Prostate gland (tissue), 2 donors: ENCODE measurements around the gene TSC22D3. TPM values are rescaled to one million over a fixed set of nuclear protein-coding genes. Genes with fewer than 3 reads are reported as not detected.
A peak's percentile ranks its signal among the peaks of the same experiment; 100 is the strongest.

ENCODE experiments used
- DNase-seq: peaks from one replicate; pipeline ENCODE4 v3.0.0-alpha.2; 2019; ENCODE audit warnings: low spot score
- H3K27ac ChIP-seq, 2 donors: fragments of 200-600 bp; sonication (generic); 2 replicates each; pipeline ENCODE4 v1.5.1; 2017 to 2019
- H3K27me3 ChIP-seq: fragments of 200-600 bp; sonication (generic); replicated peaks from 2 replicates; pipeline ENCODE4 v1.5.1; 2019; ENCODE audit not compliant: insufficient read depth
- H3K36me3 ChIP-seq, 2 donors: fragments of 200-600 bp; sonication (generic); 1 replicate in 1 of 2; 2 replicates in 1 of 2; pipeline versions ENCODE4 v1.5.1 to v1.8.1; 2017 to 2019
- H3K4me1 ChIP-seq: fragments of 200-600 bp; sonication (generic); replicated peaks from 2 replicates; pipeline ENCODE4 v1.5.1; 2019
- H3K4me3 ChIP-seq, 2 donors: fragments of 200-600 bp; sonication (generic); 2 replicates each; pipeline ENCODE4 v1.5.1; 2017 to 2019
- H3K9me3 ChIP-seq: fragments of 200-600 bp; sonication (generic); 2 replicates; pipeline ENCODE4 v1.5.1; 2017
- POLR2A ChIP-seq: fragments of 450-650 bp; IDR thresholded peaks from one replicate; pipeline ENCODE4 v1.6.1; 2016; ENCODE audit warnings: antibody characterized with exemption, mild to moderate bottlenecking
- POLR2AphosphoS5 ChIP-seq: sonication (generic); formaldehyde crosslinking; IDR thresholded peaks from one replicate; pipeline ENCODE4 v1.6.1; 2017; ENCODE audit warnings: antibody characterized with exemption
- WGBS: methylation state at CpG from one replicate; pipeline ENCODE4 v1.1.5; 2018; 5-methylcytosine and 5-hydroxymethylcytosine counted together
- intact Hi-C: fragments of 100-400 bp; cut with DNase I; formaldehyde crosslinking; loops from one replicate; pipeline ENCODE4 v1.14.2; 2022
- total RNA-seq, 2 donors: library from RNA; depleted of rRNA; stranded (reverse); fragments of >200 nt; gene quantifications; one replicate each; pipeline ENCODE4 v1.1.0, GENCODE V29; 2016
- TF ChIP-seq, protein P1 (sequence below), 4 experiments: fragments of 200-600 bp in 2 of 4; fragments of 450-650 bp in 2 of 4; sonication (generic) in 2 of 4; IDR thresholded peaks; 1 replicate in 3 of 4; 2 replicates in 1 of 4; pipeline ENCODE4 v1.5.1; 2016 to 2019; ENCODE audit warnings: antibody characterized with exemption in 4 of 4, mild to moderate bottlenecking in 2 of 4, moderate library complexity in 2 of 4

TSC22D3 gene
- total RNA-seq, 2 donors from 2014 or later, result 480 to 1,164 TPM

DNA sequence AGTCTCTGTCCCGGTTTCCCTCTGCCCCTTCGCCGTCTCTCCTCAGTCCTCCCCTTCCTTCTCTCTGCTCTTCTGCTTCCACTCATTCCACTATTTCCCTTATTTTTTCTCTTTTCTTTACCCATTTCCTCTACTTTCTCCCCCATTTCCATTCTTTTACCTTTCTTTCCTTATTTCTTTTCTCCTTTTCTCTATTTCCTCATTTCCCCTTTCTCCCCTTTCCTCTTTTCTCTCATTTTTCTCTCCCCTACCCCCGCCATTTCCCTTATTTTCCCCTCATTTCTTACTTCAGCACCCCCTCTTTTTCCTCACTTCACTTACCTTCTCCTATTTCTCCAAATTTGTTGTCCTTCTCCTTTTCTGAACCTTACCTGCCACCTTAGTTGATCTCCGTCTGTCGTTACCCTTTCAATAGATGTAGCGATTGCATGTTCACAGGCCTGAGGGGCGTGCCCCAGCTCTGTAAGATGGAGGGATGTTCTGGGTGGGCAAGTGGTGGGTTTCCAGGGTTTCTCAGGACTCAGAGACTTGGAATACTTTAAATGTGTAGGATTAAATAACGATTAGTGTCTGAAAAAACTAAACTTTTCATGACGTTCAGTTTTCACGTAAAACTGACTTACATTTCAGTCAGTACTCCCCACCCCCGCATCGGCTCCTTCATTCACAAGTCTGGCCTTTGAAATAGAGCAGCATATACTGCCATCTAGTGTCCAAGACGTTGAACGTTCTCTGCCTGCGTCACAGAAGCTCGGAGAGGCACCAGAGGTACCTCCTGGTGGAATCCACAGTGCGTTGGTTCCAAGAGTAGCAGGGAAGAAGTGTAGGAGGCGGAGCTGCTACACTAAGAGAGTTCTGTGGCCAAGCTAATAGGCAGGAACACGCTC lies 1.3 kb upstream of the TSC22D3 start:
- peak; percentile 86 for DNase-seq
- Histone ChIP-seq H3K27me3 (no peaks in the 10 kb centered on the region), H3K4me1 (no peaks in the 10 kb centered on the region), H3K4me3 (peak overlapping the region; percentile 38 to 47), H3K27ac (peak overlapping the region; percentile 88 to 90), H3K9me3 (no peaks in the 10 kb centered on the region), H3K36me3 (no peaks in the 10 kb centered on the region)
- intact Hi-C loops, result loop anchor here (5.0 to 10.0 kb wide), 3 partner anchors 105 to 772 kb away; partner anchors contain the start of gene MORC4
- 5% methylated on average over 20 of the region's 20 CpGs for WGBS
- no peak for TF ChIP-seq POLR2A
- peak; percentile 75 for TF ChIP-seq POLR2AphosphoS5
- TF ChIP-seq, protein P1, sequence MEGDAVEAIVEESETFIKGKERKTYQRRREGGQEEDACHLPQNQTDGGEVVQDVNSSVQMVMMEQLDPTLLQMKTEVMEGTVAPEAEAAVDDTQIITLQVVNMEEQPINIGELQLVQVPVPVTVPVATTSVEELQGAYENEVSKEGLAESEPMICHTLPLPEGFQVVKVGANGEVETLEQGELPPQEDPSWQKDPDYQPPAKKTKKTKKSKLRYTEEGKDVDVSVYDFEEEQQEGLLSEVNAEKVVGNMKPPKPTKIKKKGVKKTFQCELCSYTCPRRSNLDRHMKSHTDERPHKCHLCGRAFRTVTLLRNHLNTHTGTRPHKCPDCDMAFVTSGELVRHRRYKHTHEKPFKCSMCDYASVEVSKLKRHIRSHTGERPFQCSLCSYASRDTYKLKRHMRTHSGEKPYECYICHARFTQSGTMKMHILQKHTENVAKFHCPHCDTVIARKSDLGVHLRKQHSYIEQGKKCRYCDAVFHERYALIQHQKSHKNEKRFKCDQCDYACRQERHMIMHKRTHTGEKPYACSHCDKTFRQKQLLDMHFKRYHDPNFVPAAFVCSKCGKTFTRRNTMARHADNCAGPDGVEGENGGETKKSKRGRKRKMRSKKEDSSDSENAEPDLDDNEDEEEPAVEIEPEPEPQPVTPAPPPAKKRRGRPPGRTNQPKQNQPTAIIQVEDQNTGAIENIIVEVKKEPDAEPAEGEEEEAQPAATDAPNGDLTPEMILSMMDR (IDR thresholded peaks at IDR 0.05), result peak; percentile 51 to 91 (median 76)

DNA sequence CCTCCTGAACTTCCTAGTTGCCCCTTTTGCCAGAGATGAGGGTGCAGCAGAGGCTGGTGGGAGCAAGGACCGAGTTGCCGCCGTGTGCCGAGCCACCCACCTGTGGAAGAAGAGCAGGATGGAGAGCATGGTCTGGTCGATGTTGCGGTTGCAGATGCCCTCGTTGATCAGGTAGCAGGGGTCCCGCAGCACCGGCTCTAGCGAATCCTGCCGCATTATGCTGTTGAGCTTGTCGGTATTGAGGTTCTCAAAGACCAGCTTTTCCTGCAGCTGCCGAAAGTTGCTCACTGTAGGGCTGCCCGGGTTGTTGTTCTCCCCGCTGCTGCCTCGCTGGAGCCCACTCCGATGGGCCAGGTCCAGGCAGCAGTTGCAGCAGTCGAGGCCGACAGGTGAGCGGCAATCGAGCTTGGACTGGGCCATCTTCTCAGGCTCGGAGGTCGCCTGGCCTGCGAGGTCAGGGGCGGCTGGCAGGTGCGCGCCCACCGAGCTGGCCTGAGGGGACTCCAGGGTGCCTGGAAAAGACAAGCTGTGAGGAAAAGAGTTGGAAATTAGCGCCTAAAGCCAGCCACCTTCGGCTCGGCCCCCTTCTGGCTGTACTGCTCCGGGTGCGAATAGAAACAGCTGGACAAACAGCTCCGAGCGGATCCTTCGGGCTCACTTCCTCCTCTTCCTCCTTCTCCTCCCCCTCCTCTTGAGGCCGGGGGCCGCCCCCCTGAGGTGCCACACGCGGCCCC lies 420 bp downstream of the TSC22D3 start:
- no peak for DNase-seq
- H3K4me3 ChIP-seq, result peak overlapping the region; percentile 38 to 47

DNA sequence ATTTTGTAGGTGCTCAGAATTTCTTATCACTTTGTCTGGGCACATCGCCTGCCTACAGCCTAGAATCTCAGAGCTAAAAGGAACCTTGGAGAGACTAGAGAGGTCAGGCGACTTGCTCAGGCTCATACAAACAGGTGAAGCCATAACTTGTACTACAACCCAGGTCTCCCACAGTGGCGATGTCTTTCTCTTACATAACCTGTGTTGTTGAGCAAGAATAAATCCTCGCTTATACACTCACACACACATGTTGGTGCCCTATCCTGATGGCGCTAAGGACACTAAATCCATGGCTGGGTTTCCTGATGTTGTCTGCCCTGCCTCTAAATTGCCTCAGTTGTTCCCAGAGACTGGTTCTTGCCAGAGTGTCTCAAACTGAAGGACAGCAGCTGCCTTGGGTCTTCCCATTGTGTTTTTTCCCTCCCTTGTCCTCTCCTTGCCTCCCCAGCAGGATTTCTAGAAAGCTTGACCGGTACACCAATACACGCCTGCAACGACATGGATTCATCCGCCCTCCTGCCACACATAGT lies 1.6 kb downstream of the TSC22D3 start:
- peak overlapping the region; percentile 88 to 90 for H3K27ac ChIP-seq
- H3K4me1 ChIP-seq, result no peaks in the 10 kb centered on the region
- no peaks in the 10 kb centered on the region for H3K36me3 ChIP-seq
- H3K9me3 ChIP-seq, result no peaks in the 10 kb centered on the region
- H3K27me3 ChIP-seq, result no peaks in the 10 kb centered on the region
- WGBS, result 84% methylated on average over 9 of the region's 9 CpGs
- peak overlapping the region; percentile 38 to 47 for H3K4me3 ChIP-seq
- TF ChIP-seq, protein P1 (IDR thresholded peaks at IDR 0.05), result no peak
- no peak for TF ChIP-seq POLR2A
- TF ChIP-seq POLR2AphosphoS5, result no peak
- intact Hi-C loops, result loop anchor here (2.0 to 10.0 kb wide), 2 partner anchors 55 to 769 kb away; partner anchors contain the start of gene MORC4
- DNase-seq, result no peak

More for the DNA sequence above, 420 bp downstream of the TSC22D3 start:
- H3K27me3 ChIP-seq, result no peaks in the 10 kb centered on the region
- TF ChIP-seq POLR2AphosphoS5 (peak; percentile 62), POLR2A (no peak)
- intact Hi-C loops, result loop anchor here (2.0 to 10.0 kb wide), 4 partner anchors 56 to 770 kb away; partner anchors contain the start of gene MORC4
- no peaks in the 10 kb centered on the region for H3K4me1 ChIP-seq
- no peaks in the 10 kb centered on the region for H3K9me3 ChIP-seq
- peak overlapping the region; percentile 88 to 90 for H3K27ac ChIP-seq
- no peaks in the 10 kb centered on the region for H3K36me3 ChIP-seq
- 3% methylated on average over 19 of the region's 40 CpGs for WGBS

GRCh38 chrX:107773206-107773605 lies 2.4 kb downstream of the TSC22D3 start:
- TF ChIP-seq, protein P1 (IDR thresholded peaks at IDR 0.05), result no peak
- TF ChIP-seq POLR2AphosphoS5 (no peak), POLR2A (no peak)
- H3K4me3 ChIP-seq, result peak overlapping the region in 1 of 2 donors; percentile 47
- H3K27ac ChIP-seq, result peak overlapping the region; percentile 30 to 90
- no peaks in the 10 kb centered on the region for H3K9me3 ChIP-seq
- intact Hi-C loops, result loop anchor here (10.0 kb wide), 1 partner anchor 768 kb away; the partner anchor contains the start of gene MORC4
- no peaks in the 10 kb centered on the region for H3K27me3 ChIP-seq
- WGBS, result 71% methylated on average over 8 of the region's 8 CpGs
- DNase-seq, result no peak
- no peaks in the 10 kb centered on the region for H3K36me3 ChIP-seq
- no peaks in the 10 kb centered on the region for H3K4me1 ChIP-seq
